HepG2 (cell line): Measurements from ENCODE around the gene ATP6V0A1. TPM values are rescaled to one million over a fixed set of nuclear protein-coding genes. Genes with fewer than 3 reads are reported as not detected.

ENCODE experiments used
- ADNP ChIP-seq: sonication (generic); formaldehyde crosslinking; IDR thresholded peaks from 2 replicates; pipeline ENCODE4 v1.4.0; 2020; ENCODE audit warnings: missing genetic modification reagents
- ARID2 ChIP-seq: sonication (generic); formaldehyde crosslinking; IDR thresholded peaks from 2 replicates; pipeline ENCODE4 v1.8.1; 2022; ENCODE audit warnings: mild to moderate bottlenecking, missing genetic modification reagents, borderline replicate concordance
- FOXM1 ChIP-seq: sonication (generic); formaldehyde crosslinking; IDR thresholded peaks from 2 replicates; pipeline ENCODE4 v1.5.0; 2020; ENCODE audit warnings: missing genetic modification reagents
- GRHL1 ChIP-seq: sonication (generic); formaldehyde crosslinking; conservative IDR thresholded peaks from 2 replicates; pipeline ENCODE4 v1.8.0; 2022; ENCODE audit warnings: missing genetic modification reagents
- HNF1A ChIP-seq, 2 experiments: sonication (generic) in 1 of 2; formaldehyde crosslinking in 1 of 2; IDR thresholded peaks; 2 replicates each; pipeline versions ENCODE4 v1.4.0 to v1.6.1; 2016 to 2020; ENCODE audit warnings: borderline replicate concordance in 1 of 2, low read depth in 1 of 2, mild to moderate bottlenecking in 1 of 2, missing genetic modification reagents in 1 of 2
- NFIB ChIP-seq: sonication (generic); formaldehyde crosslinking; IDR thresholded peaks from 2 replicates; pipeline ENCODE4 v1.9.0; 2021; ENCODE audit warnings: missing genetic modification reagents, mild to moderate bottlenecking, borderline replicate concordance
- PAWR ChIP-seq: sonication (generic); formaldehyde crosslinking; IDR thresholded peaks from 2 replicates; pipeline ENCODE4 v1.4.0; 2020; ENCODE audit warnings: missing genetic modification reagents, mild to moderate bottlenecking, borderline replicate concordance
- RXRB ChIP-seq: IDR thresholded peaks from 2 replicates; pipeline ENCODE4 v1.6.1; 2016; ENCODE audit warnings: borderline replicate concordance, missing genetic modification reagents, missing compliant biosample characterization
- SP1 ChIP-seq, 2 experiments: fragments of 450-650 bp in 1 of 2; sonication (generic) in 1 of 2; formaldehyde crosslinking in 1 of 2; IDR thresholded peaks; 2 replicates each; pipeline versions ENCODE4 v1.4.0 to v1.6.1; 2016 to 2020; ENCODE audit warnings: missing genetic modification reagents in 1 of 2
- SP2 ChIP-seq: sonication (generic); formaldehyde crosslinking; IDR thresholded peaks from 2 replicates; pipeline ENCODE4 v1.5.1; 2020; ENCODE audit warnings: mild to moderate bottlenecking, missing genetic modification reagents
- STAT5B ChIP-seq: sonication (generic); formaldehyde crosslinking; IDR thresholded peaks from 2 replicates; pipeline ENCODE4 v1.4.0; 2020; ENCODE audit warnings: missing genetic modification reagents
- ZC3H4 ChIP-seq: sonication (generic); formaldehyde crosslinking; IDR thresholded peaks from 2 replicates; pipeline ENCODE4 v1.4.0; 2020; ENCODE audit warnings: missing genetic modification reagents, borderline replicate concordance
- ZEB1 ChIP-seq: IDR thresholded peaks from 2 replicates; pipeline ENCODE4 v1.6.1; 2012; ENCODE audit warnings: mild to moderate bottlenecking, low read depth, inconsistent platforms; ENCODE audit not compliant: insufficient replicate concordance
- ZHX1 ChIP-seq: sonication (generic); formaldehyde crosslinking; IDR thresholded peaks from 2 replicates; pipeline ENCODE4 v1.8.1; 2022; ENCODE audit warnings: low read depth, mild to moderate bottlenecking, missing genetic modification reagents
- ZNF362 ChIP-seq: sonication (generic); formaldehyde crosslinking; IDR thresholded peaks from 2 replicates; pipeline ENCODE4 v1.4.0; 2020; ENCODE audit warnings: missing genetic modification reagents, mild to moderate bottlenecking, borderline replicate concordance
- ZNF547 ChIP-seq: sonication (generic); formaldehyde crosslinking; IDR thresholded peaks from 2 replicates; pipeline ENCODE4 v1.5.1; 2020; ENCODE audit warnings: mild to moderate bottlenecking, missing genetic modification reagents
- ZNF768 ChIP-seq: sonication (generic); formaldehyde crosslinking; IDR thresholded peaks from 2 replicates; pipeline ENCODE4 v1.4.0; 2020; ENCODE audit warnings: missing genetic modification reagents
- ZNF850 ChIP-seq: sonication (generic); formaldehyde crosslinking; conservative IDR thresholded peaks from 2 replicates; pipeline ENCODE4 v1.9.0; 2021; ENCODE audit warnings: mild to moderate bottlenecking, missing genetic modification reagents
- polyA plus RNA-seq, 8 experiments: library from polyadenylated mRNA; depleted of rRNA in 3 of 8; stranded (reverse) in 7 of 8; unstranded in 1 of 8; fragments of >200 nt; fragmentation: Illumina TruSeq in 4 of 8; extraction: Trizol in 4 of 8; gene quantifications; 2 replicates each; pipeline versions ENCODE4 v1.2.1 to v1.2.3, GENCODE V29; 2011 to 2016; ENCODE audit warnings: low read depth in 4 of 8, missing spikeins in 1 of 8, mixed read lengths in 1 of 8; ENCODE audit not compliant: insufficient read depth in 1 of 8
- total RNA-seq, 5 experiments: library from RNA; depleted of rRNA; stranded (reverse); fragments of >200 nt; fragmentation: Illumina TruSeq; extraction: Trizol; gene quantifications; 2 replicates each; pipeline ENCODE4 v1.2.3, GENCODE V29; 2016; ENCODE audit warnings: low read depth in 1 of 5

ATP6V0A1 gene
- total and polyA plus RNA-seq, 2 of the 13 experiments (the other 11 are each of a cell fraction or from before 2014, with no cell fraction given), result 27.9 to 54.1 TPM

GRCh38 chr17:42531455-42532354 is 73.0 kb downstream of the ATP6V0A1 start (continued):
- TF ChIP-seq GRHL1, result no peak
- 0 out of 2 replicates have a peak, but pooled peaks have one; percentile 42 for TF ChIP-seq SP2 (CRISPR knock-in tag)
- no peak for TF ChIP-seq STAT5B (CRISPR knock-in tag)
- no peak for TF ChIP-seq ZNF362 (CRISPR knock-in tag)
- no peak for TF ChIP-seq NFIB (CRISPR knock-in tag)
- TF ChIP-seq ZNF768 (CRISPR knock-in tag), result no peak
- no peak for TF ChIP-seq ZNF850 (CRISPR knock-in tag)
- TF ChIP-seq FOXM1 (CRISPR knock-in tag), result peak; percentile 12; the same call in 1 of the 2 replicates
- no peak for TF ChIP-seq SP1 (IDR thresholded peaks at IDR 0.05)
- TF ChIP-seq SP1 (CRISPR knock-in tag; IDR thresholded peaks at IDR 0.05), result 0 out of 2 replicates have a peak, but pooled peaks have one; percentile 4
- peak; percentile 95 for TF ChIP-seq ADNP
- TF ChIP-seq ZHX1 (CRISPR knock-in tag), result no peak
- TF ChIP-seq RXRB (CRISPR knock-in tag), result peak; percentile 69
- peak; percentile 54 for TF ChIP-seq ZEB1
- TF ChIP-seq ZNF547 (CRISPR knock-in tag), result peak; percentile 80; the same call in 1 of the 2 replicates
- TF ChIP-seq ZC3H4 (CRISPR knock-in tag), result no peak
- no peak for TF ChIP-seq ARID2 (CRISPR knock-in tag)
- no peak for TF ChIP-seq HNF1A (IDR thresholded peaks at IDR 0.05; ENCODE audit: low read depth)
- TF ChIP-seq HNF1A (CRISPR knock-in tag; IDR thresholded peaks at IDR 0.05; ENCODE audit: borderline replicate concordance), result no peak
- no peak for TF ChIP-seq PAWR (CRISPR knock-in tag)
